ENCODE results near the gene UMODL1.

UMODL1 gene

GRCh38 chr21:42163511-42163863 lies 92.4 kb downstream of the UMODL1 start:
- no peak for TF ChIP-seq REST (IDR thresholded peaks at IDR 0.05; ENCODE audit: low read depth)
- no peak for TF ChIP-seq FOXM1 (IDR thresholded peaks at IDR 0.05; ENCODE audit: borderline replicate concordance, low read depth)
- TF ChIP-seq TCF12 (IDR thresholded peaks at IDR 0.05; ENCODE audit: low read depth) = no peak
- no peak for TF ChIP-seq TEAD4 (IDR thresholded peaks at IDR 0.05)
- no peak for TF ChIP-seq NFIC (IDR thresholded peaks at IDR 0.05)
- TF ChIP-seq EGR1 (IDR thresholded peaks at IDR 0.05) = no peak
- TF ChIP-seq USF1 (IDR thresholded peaks at IDR 0.05) = no peak
- TF ChIP-seq CREB1 (IDR thresholded peaks at IDR 0.05; ENCODE audit: low read depth) = no peak
- no peak for TF ChIP-seq MAX (IDR thresholded peaks at IDR 0.05)
- TF ChIP-seq EP300 (IDR thresholded peaks at IDR 0.05; ENCODE audit: borderline replicate concordance) = no peak
- TF ChIP-seq TAF1 (IDR thresholded peaks at IDR 0.05; ENCODE audit: low read depth) = no peak

- TF ChIP-seq RAD21 (IDR thresholded peaks at IDR 0.05; ENCODE audit: low read depth) (peak; percentile 79), EP300 (IDR thresholded peaks at IDR 0.05; ENCODE audit: borderline replicate concordance) (no peak)
These were observed 93.1 kb downstream of the UMODL1 start for GRCh38 chr21:42164064-42164789.

GRCh38 chr21:42164818-42165217 lies 93.7 kb downstream of the UMODL1 start:
- no peak for TF ChIP-seq TAF1 (IDR thresholded peaks at IDR 0.05; ENCODE audit: low read depth)

GRCh38 chr21:42165901-42166300 lies 94.8 kb downstream of the UMODL1 start:
- TF ChIP-seq FOXM1 (IDR thresholded peaks at IDR 0.05; ENCODE audit: borderline replicate concordance, low read depth) = no peak

GRCh38 chr21:42169758-42170157 lies 98.6 kb downstream of the UMODL1 start:
- TF ChIP-seq TCF12 (IDR thresholded peaks at IDR 0.05; ENCODE audit: low read depth) = no peak
- no peak for TF ChIP-seq USF1 (IDR thresholded peaks at IDR 0.05)
- TF ChIP-seq ZBTB7A (IDR thresholded peaks at IDR 0.05; ENCODE audit: low read depth) = no peak
- TF ChIP-seq EGR1 (IDR thresholded peaks at IDR 0.05) = no peak
- TF ChIP-seq CEBPB (IDR thresholded peaks at IDR 0.05) = no peak
- no peak for TF ChIP-seq TEAD4 (IDR thresholded peaks at IDR 0.05)
- no peak for TF ChIP-seq REST (IDR thresholded peaks at IDR 0.05; ENCODE audit: low read depth)
- TF ChIP-seq MAX (IDR thresholded peaks at IDR 0.05) = no peak
- no peak for TF ChIP-seq EP300 (IDR thresholded peaks at IDR 0.05; ENCODE audit: borderline replicate concordance)
- TF ChIP-seq YY1 (IDR thresholded peaks at IDR 0.05; ENCODE audit: low read depth) = no peak

GRCh38 chr21:42171091-42172053 lies 100.3 kb downstream of the UMODL1 start:
- no peak for TF ChIP-seq REST (IDR thresholded peaks at IDR 0.05; ENCODE audit: low read depth)
- peak; percentile 63 for TF ChIP-seq NFIC (IDR thresholded peaks at IDR 0.05)
